Neuronal stem cell (in vitro differentiated cells): ENCODE data around the gene COG6.
A peak's percentile ranks its signal among the peaks of the same experiment; 100 is the strongest.

Experiments used
- DNase-seq: peaks from one replicate; pipeline ENCODE4 v3.0.0-alpha.2; 2013; ENCODE audit warnings: low spot score
- H2AFZ ChIP-seq: one replicate; pipeline ENCODE4 v1.6.1; 2013; ENCODE audit warnings: mild to moderate bottlenecking, low read length, inconsistent platforms
- H2AK5ac ChIP-seq: 2 replicates; pipeline ENCODE4 v1.6.1; 2013; ENCODE audit warnings: low read depth, mild to moderate bottlenecking, inconsistent platforms, low read length, moderate library complexity, mixed read lengths
- H2BK120ac ChIP-seq: 2 replicates; pipeline ENCODE4 v1.6.1; 2013; ENCODE audit warnings: low read depth, mild to moderate bottlenecking, inconsistent platforms, low read length, moderate library complexity, mixed read lengths
- H2BK12ac ChIP-seq: one replicate; pipeline ENCODE4 v1.6.1; 2013; ENCODE audit warnings: low read length, inconsistent platforms
- H2BK15ac ChIP-seq: 2 replicates; pipeline ENCODE4 v1.6.1; 2013; ENCODE audit warnings: mild to moderate bottlenecking, low read length, inconsistent platforms, mixed read lengths
- H2BK5ac ChIP-seq: one replicate; pipeline ENCODE4 v1.6.1; 2013; ENCODE audit warnings: inconsistent platforms, mild to moderate bottlenecking, low read length, moderate library complexity
- H3K14ac ChIP-seq: one replicate; pipeline ENCODE4 v1.6.1; 2013; ENCODE audit warnings: low read length, inconsistent platforms
- H3K18ac ChIP-seq: 2 replicates; pipeline ENCODE4 v1.6.1; 2013; ENCODE audit warnings: low read length, inconsistent platforms
- H3K23ac ChIP-seq: 2 replicates; pipeline ENCODE4 v1.6.1; 2013; ENCODE audit warnings: low read depth, mild to moderate bottlenecking, mixed read lengths, low read length, inconsistent platforms; ENCODE audit not compliant: poor library complexity
- H3K27ac ChIP-seq: replicated peaks from 3 replicates; pipeline ENCODE4 v1.5.1; 2013; ENCODE audit warnings: low read length, inconsistent platforms
- H3K27me3 ChIP-seq, 3 experiments: 2 replicates each; pipeline ENCODE4 v1.6.1; 2013; ENCODE audit warnings: low read length in 3 of 3, mild to moderate bottlenecking in 2 of 3, inconsistent platforms in 1 of 3, low read depth in 1 of 3, mixed read lengths in 1 of 3, moderate library complexity in 1 of 3; ENCODE audit not compliant: control insufficient read depth in 3 of 3, insufficient read depth in 3 of 3
- H3K36me3 ChIP-seq, 2 donors: replicated peaks in 1 of 2; 2 replicates each; pipeline ENCODE4 v1.6.1; 2013; ENCODE audit warnings: low read length in 2 of 2; ENCODE audit not compliant: control insufficient read depth in 2 of 2, insufficient read depth in 2 of 2
- H3K4ac ChIP-seq: 2 replicates; pipeline ENCODE4 v1.6.1; 2013; ENCODE audit warnings: inconsistent platforms, mild to moderate bottlenecking, low read length, moderate library complexity
- H3K4me1 ChIP-seq, 2 donors: 1 replicate in 1 of 2; 2 replicates in 1 of 2; pipeline ENCODE4 v1.6.1; 2013; ENCODE audit warnings: low read length in 2 of 2, low read depth in 1 of 2; ENCODE audit not compliant: control insufficient read depth in 2 of 2, insufficient read depth in 1 of 2
- H3K4me2 ChIP-seq: one replicate; pipeline ENCODE4 v1.6.1; 2013; ENCODE audit warnings: mild to moderate bottlenecking, low read length, inconsistent platforms; ENCODE audit not compliant: insufficient read depth, poor library complexity, severe bottlenecking
- H3K4me3 ChIP-seq, 2 donors: 2 replicates each; pipeline ENCODE4 v1.5.1; 2013; ENCODE audit warnings: low read length in 2 of 2, mild to moderate bottlenecking in 2 of 2, inconsistent platforms in 1 of 2, moderate library complexity in 1 of 2
- H3K79me1 ChIP-seq: one replicate; pipeline ENCODE4 v1.6.1; 2013; ENCODE audit warnings: low read depth, mild to moderate bottlenecking, inconsistent platforms, low read length, moderate library complexity
- H3K9ac ChIP-seq: one replicate; pipeline ENCODE4 v1.6.1; 2013; ENCODE audit warnings: mild to moderate bottlenecking, low read depth, low read length, inconsistent platforms; ENCODE audit not compliant: poor library complexity
- H3K9me3 ChIP-seq, 2 donors: replicated peaks in 1 of 2; 2 replicates each; pipeline versions ENCODE3 to v1.6.1; 2013; ENCODE audit warnings: low read length in 2 of 2, mild to moderate bottlenecking in 2 of 2, inconsistent platforms in 1 of 2, low read depth in 1 of 2, mixed read lengths in 1 of 2, moderate library complexity in 1 of 2; ENCODE audit not compliant: control insufficient read depth in 2 of 2, insufficient read depth in 1 of 2
- H4K8ac ChIP-seq: one replicate; pipeline ENCODE4 v1.6.1; 2013; ENCODE audit warnings: low read depth, mild to moderate bottlenecking, inconsistent platforms, low read length, moderate library complexity
- H4K91ac ChIP-seq: one replicate; pipeline ENCODE4 v1.6.1; 2013; ENCODE audit warnings: low read length, low read depth, mild to moderate bottlenecking, inconsistent platforms; ENCODE audit not compliant: poor library complexity
- WGBS, 2 donors: extraction: QIAGEN DNeasy Blood & Tissue Kit; methylation state at CpG; one replicate each; pipeline ENCODE4 v1.1.7; 2013; ENCODE audit warnings: missing lambda C conversion rate in 2 of 2, mixed read lengths in 1 of 2; ENCODE audit not compliant: insufficient read length in 2 of 2, insufficient replicate concordance in 1 of 2; ENCODE audit errors: extremely low coverage in 2 of 2; 5-methylcytosine and 5-hydroxymethylcytosine counted together

The COG6 gene

DNA sequence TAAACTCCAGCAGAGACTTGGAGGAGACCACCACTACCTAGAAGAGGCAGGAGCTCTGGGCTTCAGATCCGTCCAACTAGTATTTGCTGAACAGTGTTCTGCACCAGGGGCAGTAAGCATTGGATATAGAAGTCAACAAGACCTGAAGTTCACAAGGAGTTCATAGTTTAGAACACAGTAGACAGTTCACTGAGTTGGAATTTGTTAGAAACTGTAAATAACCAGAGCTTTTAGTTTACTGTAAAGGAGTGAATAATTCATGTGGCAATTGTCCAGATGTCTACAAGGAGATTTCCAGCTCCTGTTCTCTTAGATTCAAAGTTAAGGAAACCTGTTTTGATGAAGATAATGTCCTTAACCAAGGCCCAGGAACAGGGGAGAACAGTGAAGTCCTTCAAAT is 128.9 kb downstream of the COG6 start:
- Histone ChIP-seq H3K18ac (no peak overlapping the region), H4K91ac (peak overlapping the region; percentile 11), H3K36me3 (no peaks in the 10 kb centered on the region), H2BK120ac (no peak overlapping the region), H2BK5ac (no peak overlapping the region), H3K23ac (no peak overlapping the region), H3K79me1 (no peaks in the 10 kb centered on the region), H4K8ac (no peak overlapping the region), H3K9me3 (peaks cover 0 to 12% of the 10 kb centered on the region in 2 donors), H2BK15ac (no peak overlapping the region), H2BK12ac (no peak overlapping the region), H2AFZ (no peak overlapping the region), H3K14ac (no peak overlapping the region), H3K4me2 (no peak overlapping the region), H3K9ac (no peak overlapping the region), H3K27me3 (no peaks in the 10 kb centered on the region), H2AK5ac (no peak overlapping the region), H3K4ac (no peak overlapping the region), H3K4me1 (peaks cover 20 to 32% of the 10 kb centered on the region in 2 donors), H3K27ac (no peak overlapping the region), H3K4me3 (no peak overlapping the region)
- no CpG with 5 or more reads among the region's 1 CpG for WGBS, 2 donors
- no peak for DNase-seq

DNA sequence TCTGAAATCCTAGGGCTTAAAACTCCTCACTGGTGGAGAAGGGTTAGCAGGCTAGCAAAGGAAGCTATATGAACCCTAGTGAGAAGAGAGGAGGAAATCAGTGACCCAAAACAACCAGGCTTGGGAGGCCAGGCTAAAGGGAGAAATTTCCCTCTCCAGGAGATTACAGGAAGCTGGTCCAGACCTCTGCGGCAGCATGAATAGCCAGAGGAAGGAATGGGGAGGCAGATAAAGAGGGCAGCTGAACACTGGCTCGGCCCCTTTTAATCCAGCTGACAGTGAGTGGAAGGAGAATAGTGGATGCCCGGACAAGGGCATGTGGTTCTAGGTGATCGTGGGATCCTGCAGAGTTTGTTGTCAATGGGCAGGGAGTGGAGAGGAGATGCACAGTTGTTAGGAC is 130.6 kb downstream of the COG6 start:
- H3K79me1 ChIP-seq: no peaks in the 10 kb centered on the region
- H3K27ac ChIP-seq: peak overlapping the region; percentile 8
- peak overlapping the region; percentile 68 for H2AFZ ChIP-seq
- peaks cover 0 to 22% of the 10 kb centered on the region in 2 donors for H3K9me3 ChIP-seq
- no peak overlapping the region for H2AK5ac ChIP-seq
- DNase-seq: peak; percentile 24
- no peak overlapping the region for H4K8ac ChIP-seq
- H3K4me2 ChIP-seq: no peak overlapping the region
- no CpG with 5 or more reads among the region's 4 CpGs for WGBS, 2 donors
- no peaks in the 10 kb centered on the region for H3K27me3 ChIP-seq
- no peak overlapping the region for H3K23ac ChIP-seq
- H4K91ac ChIP-seq: no peak overlapping the region
- no peak overlapping the region for H2BK12ac ChIP-seq
- no peak overlapping the region for H2BK120ac ChIP-seq
- peaks cover 16 to 32% of the 10 kb centered on the region in 2 donors for H3K4me1 ChIP-seq
- no peak overlapping the region for H3K18ac ChIP-seq
- H3K14ac ChIP-seq: no peak overlapping the region
- no peak overlapping the region for H2BK15ac ChIP-seq
- no peaks in the 10 kb centered on the region for H3K36me3 ChIP-seq
- no peak overlapping the region for H3K4me3 ChIP-seq
- no peak overlapping the region for H3K4ac ChIP-seq
- no peak overlapping the region for H3K9ac ChIP-seq
- no peak overlapping the region for H2BK5ac ChIP-seq

DNA sequence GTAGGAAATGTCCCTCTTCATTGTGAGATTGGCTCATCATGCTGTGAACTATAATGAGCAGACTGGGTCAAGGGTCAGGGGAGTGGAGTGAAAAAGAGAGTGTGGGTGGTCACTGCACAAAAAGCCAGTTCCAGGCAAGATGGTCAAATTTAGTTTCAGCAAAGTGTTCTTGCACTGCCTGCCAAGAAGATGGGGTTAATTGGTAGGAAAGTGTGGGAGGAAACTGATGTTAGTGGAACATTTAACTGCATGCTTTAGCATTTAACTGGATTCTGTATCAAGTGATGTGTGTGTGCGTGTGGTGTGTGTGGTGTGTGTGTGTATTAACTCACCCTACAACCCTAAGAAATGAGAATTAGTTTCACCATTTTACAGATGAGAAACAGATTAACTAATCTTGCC is 131.6 kb downstream of the COG6 start:
- Histone ChIP-seq H3K14ac (no peak overlapping the region), H3K9ac (no peak overlapping the region), H2AFZ (no peak overlapping the region), H3K79me1 (no peaks in the 10 kb centered on the region), H2AK5ac (no peak overlapping the region), H3K4me2 (no peak overlapping the region), H3K4me1 (peaks cover 15 to 29% of the 10 kb centered on the region in 2 donors), H2BK12ac (no peak overlapping the region), H4K8ac (no peak overlapping the region), H4K91ac (no peak overlapping the region), H2BK15ac (no peak overlapping the region), H3K27ac (peak overlapping the region; percentile 48), H2BK5ac (no peak overlapping the region), H3K36me3 (no peaks in the 10 kb centered on the region), H3K27me3 (no peaks in the 10 kb centered on the region), H3K18ac (no peak overlapping the region), H3K23ac (no peak overlapping the region), H3K4ac (no peak overlapping the region), H3K9me3 (peaks cover 0 to 24% of the 10 kb centered on the region in 2 donors), H3K4me3 (no peak overlapping the region), H2BK120ac (no peak overlapping the region)
- DNase-seq: peak; percentile 65
- no CpG with 5 or more reads among the region's 1 CpG for WGBS, 2 donors

DNA sequence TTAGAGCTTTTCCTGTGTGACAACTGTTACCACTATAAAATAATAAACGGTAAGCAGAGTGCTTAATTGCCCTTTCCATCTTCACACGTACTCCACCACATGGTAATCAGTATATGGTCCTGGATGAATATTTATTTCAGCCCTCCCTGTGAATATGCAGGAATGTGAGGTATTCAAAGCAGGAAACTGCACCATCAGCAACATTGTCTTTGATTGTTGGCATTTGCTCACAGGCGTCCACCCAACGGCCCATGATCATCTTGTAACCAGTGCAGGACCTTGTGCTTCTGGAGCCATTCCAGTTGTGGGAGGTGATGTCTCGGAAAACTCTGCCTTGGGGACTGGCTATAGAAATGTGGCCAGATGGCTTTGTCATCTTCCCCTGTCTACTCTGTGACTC is 132.6 kb downstream of the COG6 start:
- Histone ChIP-seq H3K9me3 (peaks cover 0 to 30% of the 10 kb centered on the region in 2 donors), H2AK5ac (no peak overlapping the region), H3K27ac (no peak overlapping the region), H2BK15ac (no peak overlapping the region), H2BK120ac (no peak overlapping the region), H3K14ac (no peak overlapping the region), H3K4me2 (no peak overlapping the region), H3K18ac (no peak overlapping the region), H4K8ac (no peak overlapping the region), H3K4ac (no peak overlapping the region), H3K36me3 (no peaks in the 10 kb centered on the region), H3K4me1 (peaks cover 15 to 29% of the 10 kb centered on the region in 2 donors), H2BK12ac (no peak overlapping the region), H3K79me1 (no peaks in the 10 kb centered on the region), H3K23ac (no peak overlapping the region), H2AFZ (no peak overlapping the region), H3K4me3 (no peak overlapping the region), H3K9ac (no peak overlapping the region), H2BK5ac (no peak overlapping the region), H3K27me3 (no peaks in the 10 kb centered on the region), H4K91ac (no peak overlapping the region)
- WGBS, 2 donors: no CpG with 5 or more reads among the region's 5 CpGs
- DNase-seq: no peak
